HEK293 (cell line): ENCODE data around the gene TREM2.

Experiments used
- CTCF ChIA-PET: fragments of 350-600 bp; formaldehyde crosslinking; extraction: SDS; loops from one replicate; lab custom pipeline; 2021; ENCODE audit warnings: antibody characterized with exemption; lab: Yijun Ruan, JAX
- POLR2A ChIA-PET: fragments of 300-600 bp; formaldehyde crosslinking; extraction: SDS; loops from one replicate; lab custom pipeline; 2020; ENCODE audit warnings: antibody characterized with exemption, inconsistent platforms; lab: Yijun Ruan, JAX
- H3K27ac ChIP-seq: fragments of 200-500 bp; sonication (Bioruptor generic); 2 replicates; pipeline ENCODE4 v1.5.1; 2014; ENCODE audit warnings: low read depth, low read length, control low read depth, inconsistent platforms; ENCODE audit errors: extremely low read depth
- H3K36me3 ChIP-seq, 2 experiments: fragments of 200-500 bp in 1 of 2; sonication (Bioruptor generic) in 1 of 2; 1 replicate in 1 of 2; 2 replicates in 1 of 2; pipeline ENCODE4 v1.5.1; 2014 to 2017; ENCODE audit warnings: inconsistent platforms in 2 of 2, low read length in 2 of 2; ENCODE audit not compliant: control insufficient read depth in 2 of 2, insufficient read depth in 1 of 2
- H3K4me1 ChIP-seq: fragments of 200-500 bp; sonication (Bioruptor generic); 2 replicates; pipeline ENCODE4 v1.5.1; 2014; ENCODE audit warnings: mild to moderate bottlenecking, low read length, inconsistent platforms; ENCODE audit not compliant: control insufficient read depth, insufficient read depth
- H3K4me3 ChIP-seq: 2 replicates; pipeline ENCODE4 v1.5.1; 2011; ENCODE audit warnings: low read depth, mild to moderate bottlenecking, control low read depth, low read length, moderate library complexity
- H3K9me3 ChIP-seq: fragments of 200-500 bp; sonication (Bioruptor generic); 2 replicates; pipeline ENCODE4 v1.5.1; 2014; ENCODE audit warnings: low read depth, low read length, inconsistent platforms; ENCODE audit not compliant: control insufficient read depth, insufficient read depth
- ZNF184 ChIP-seq: fragments of 450-650 bp; IDR thresholded peaks from 2 replicates; pipeline ENCODE4 v1.5.1; 2018; ENCODE audit warnings: missing biosample characterization, mild to moderate bottlenecking, missing genetic modification characterization
- ZNF488 ChIP-seq: fragments of 450-650 bp; formaldehyde crosslinking; IDR thresholded peaks from 2 replicates; pipeline ENCODE4 v1.5.1; 2016; ENCODE audit warnings: missing biosample characterization, missing genetic modification characterization
- ZNF514 ChIP-seq: fragments of 450-650 bp; formaldehyde crosslinking; IDR thresholded peaks from 2 replicates; pipeline ENCODE4 v1.5.1; 2016; ENCODE audit warnings: missing biosample characterization, missing genetic modification characterization
- ZNF548 ChIP-seq: fragments of 450-650 bp; formaldehyde crosslinking; IDR thresholded peaks from 2 replicates; pipeline ENCODE4 v1.5.1; 2016; ENCODE audit warnings: missing biosample characterization, missing genetic modification characterization
- ZNF580 ChIP-seq: fragments of 450-650 bp; formaldehyde crosslinking; IDR thresholded peaks from 2 replicates; pipeline ENCODE4 v1.5.1; 2016; ENCODE audit warnings: missing biosample characterization, missing genetic modification characterization
- ZNF658 ChIP-seq: fragments of 450-650 bp; formaldehyde crosslinking; IDR thresholded peaks from 2 replicates; pipeline ENCODE4; 2016; ENCODE audit warnings: missing biosample characterization, missing genetic modification characterization
- ZNF692 ChIP-seq: fragments of 450-650 bp; formaldehyde crosslinking; IDR thresholded peaks from 2 replicates; pipeline ENCODE4 v1.5.1; 2016; ENCODE audit warnings: missing biosample characterization, missing genetic modification characterization
- ZNF792 ChIP-seq: fragments of 450-650 bp; formaldehyde crosslinking; IDR thresholded peaks from 2 replicates; pipeline ENCODE4 v1.5.1; 2016; ENCODE audit warnings: missing biosample characterization, missing genetic modification characterization
- ZSCAN23 ChIP-seq: fragments of 450-650 bp; formaldehyde crosslinking; IDR thresholded peaks from 2 replicates; pipeline ENCODE4 v1.5.1; 2016; ENCODE audit warnings: missing biosample characterization, missing genetic modification characterization

The TREM2 gene

GRCh38 chr6:41111017-41111416 is 51.9 kb downstream of the TREM2 start:
- Histone ChIP-seq H3K27ac (no peak overlapping the region), H3K9me3 (no peaks in the 10 kb centered on the region), H3K36me3 (no peaks in the 10 kb centered on the region), H3K4me3 (no peak overlapping the region), H3K4me1 (no peaks in the 10 kb centered on the region)
- ChIA-PET CTCF (no interaction called here), POLR2A (no interaction called here)
- TF ChIP-seq ZNF488 (tag by site-specific recombination), result no peak
- no peak for TF ChIP-seq ZNF692 (tag by site-specific recombination)
- no peak for TF ChIP-seq ZNF580 (tag by site-specific recombination)
- TF ChIP-seq ZSCAN23 (tag by site-specific recombination), result no peak
- TF ChIP-seq ZNF792 (tag by site-specific recombination), result no peak
- TF ChIP-seq ZNF548, result no peak
- no peak for TF ChIP-seq ZNF514
- no peak for TF ChIP-seq ZNF184 (tag by site-specific recombination)
- no peak for TF ChIP-seq ZNF658 (tag by site-specific recombination)
